ENCODE data around the gene ADAM33.

GRCh38 chr20:3645309-3646066 is 36.3 kb downstream of the ADAM33 start:
- TF ChIP-seq REST (IDR thresholded peaks at IDR 0.05) (no peak), CTCF (IDR thresholded peaks at IDR 0.05) (no peak), RNF2 (IDR thresholded peaks at IDR 0.05; ENCODE audit: borderline replicate concordance, low read depth) (no peak), NPAS2 (CRISPR knock-in tag; IDR thresholded peaks at IDR 0.05; ENCODE audit: borderline replicate concordance) (no peak)
- TF ChIP-seq, protein P1, sequence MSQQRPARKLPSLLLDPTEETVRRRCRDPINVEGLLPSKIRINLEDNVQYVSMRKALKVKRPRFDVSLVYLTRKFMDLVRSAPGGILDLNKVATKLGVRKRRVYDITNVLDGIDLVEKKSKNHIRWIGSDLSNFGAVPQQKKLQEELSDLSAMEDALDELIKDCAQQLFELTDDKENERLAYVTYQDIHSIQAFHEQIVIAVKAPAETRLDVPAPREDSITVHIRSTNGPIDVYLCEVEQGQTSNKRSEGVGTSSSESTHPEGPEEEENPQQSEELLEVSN (IDR thresholded peaks at IDR 0.05; ENCODE audit: borderline replicate concordance, low read depth), result no peak

Data from A549 (cell line).